ENCODE measurements around the gene CTNND1. TPM values are rescaled to one million over a fixed set of nuclear protein-coding genes. Genes with fewer than 3 reads are reported as not detected.

The CTNND1 gene
- total RNA-seq, 1 donor from 2014 or later: 135 TPM

GRCh38 chr11:57815877-57816276 is 54.3 kb downstream of the CTNND1 start:
- peaks cover 22% of the 10 kb centered on the region for H3K36me3 ChIP-seq
- H3K4me1 Mint-ChIP-seq: no peaks in the 10 kb centered on the region

GRCh38 chr11:57818812-57819211 is 57.2 kb downstream of the CTNND1 start:
- Histone ChIP-seq H3K36me3 (peaks cover 6% of the 10 kb centered on the region), H3K79me2 (ENCODE audit: low read depth) (no peaks in the 10 kb centered on the region), H3K27me3 (no peaks in the 10 kb centered on the region), H4K20me1 (ENCODE audit: low read depth) (no peaks in the 10 kb centered on the region), H3K4me1 (no peaks in the 10 kb centered on the region), H3F3A (ENCODE audit: low read depth) (peaks cover 10% of the 10 kb centered on the region), H3K4me2 (no peak overlapping the region), H3K27ac (no peak overlapping the region), H3K9ac (no peak overlapping the region), H3K4me3 (no peak overlapping the region), H2AFZ (replicated peaks) (no peak overlapping the region), H3K9me3 (ENCODE audit: low read depth) (no peaks in the 10 kb centered on the region)
- Mint-ChIP-seq H3K4me1 (no peaks in the 10 kb centered on the region), H3K4me3 (no peak overlapping the region), H3K27me3 (ENCODE audit: insufficient read depth, low read depth) (peaks cover 5% of the 10 kb centered on the region), H3K9me3 (no peaks in the 10 kb centered on the region), H3K36me3 (peaks cover 21% of the 10 kb centered on the region), H3K27ac (no peak overlapping the region)
- TF ChIP-seq EZH2phosphoT487 (IDR thresholded peaks at IDR 0.05): no peak
- no peak for TF ChIP-seq EZH2 (IDR thresholded peaks at IDR 0.05)
- no peak for TF ChIP-seq CTCF (IDR thresholded peaks at IDR 0.05)
- no peak for DNase-seq (ENCODE audit: low spot score)

More at GRCh38 chr11:57815877-57816276, 54.3 kb downstream of the CTNND1 start:
- Histone ChIP-seq H3K9ac (no peak overlapping the region), H3K79me2 (ENCODE audit: low read depth) (no peaks in the 10 kb centered on the region), H3K4me1 (no peaks in the 10 kb centered on the region), H3K4me2 (no peak overlapping the region), H3K27me3 (no peaks in the 10 kb centered on the region), H3K9me3 (ENCODE audit: low read depth) (no peaks in the 10 kb centered on the region), H4K20me1 (ENCODE audit: low read depth) (no peaks in the 10 kb centered on the region), H2AFZ (replicated peaks) (no peak overlapping the region), H3F3A (ENCODE audit: low read depth) (peaks cover 13% of the 10 kb centered on the region), H3K27ac (no peak overlapping the region), H3K4me3 (no peak overlapping the region)
- Mint-ChIP-seq H3K9me3 (no peaks in the 10 kb centered on the region), H3K36me3 (peaks cover 27% of the 10 kb centered on the region), H3K4me3 (no peak overlapping the region), H3K27ac (no peak overlapping the region), H3K27me3 (ENCODE audit: insufficient read depth, low read depth) (no peaks in the 10 kb centered on the region)
- no peak for DNase-seq (ENCODE audit: low spot score)
- TF ChIP-seq EZH2phosphoT487 (IDR thresholded peaks at IDR 0.05) (no peak), EZH2 (IDR thresholded peaks at IDR 0.05) (no peak), CTCF (IDR thresholded peaks at IDR 0.05) (no peak)

- Mint-ChIP-seq H3K36me3 (peaks cover 20% of the 10 kb centered on the region), H3K4me3 (no peak overlapping the region), H3K27me3 (ENCODE audit: insufficient read depth, low read depth) (peaks cover 5% of the 10 kb centered on the region), H3K27ac (no peak overlapping the region), H3K9me3 (no peaks in the 10 kb centered on the region), H3K4me1 (no peaks in the 10 kb centered on the region)
- H3K4me2 ChIP-seq: no peak overlapping the region
- peaks cover 10% of the 10 kb centered on the region for H3F3A ChIP-seq (ENCODE audit: low read depth)
- no peak overlapping the region for H3K4me3 ChIP-seq
- no peaks in the 10 kb centered on the region for H3K27me3 ChIP-seq
- no peak overlapping the region for H2AFZ ChIP-seq (replicated peaks)
- TF ChIP-seq EZH2 (IDR thresholded peaks at IDR 0.05) (no peak), EZH2phosphoT487 (IDR thresholded peaks at IDR 0.05) (no peak), CTCF (IDR thresholded peaks at IDR 0.05) (no peak)
- no peak overlapping the region for H3K27ac ChIP-seq
- no peaks in the 10 kb centered on the region for H3K9me3 ChIP-seq (ENCODE audit: low read depth)
- H3K9ac ChIP-seq: no peak overlapping the region
- H3K36me3 ChIP-seq: no peaks in the 10 kb centered on the region
- H3K4me1 ChIP-seq: no peaks in the 10 kb centered on the region
- no peaks in the 10 kb centered on the region for H4K20me1 ChIP-seq (ENCODE audit: low read depth)
- no peak for DNase-seq (ENCODE audit: low spot score)
- H3K79me2 ChIP-seq (ENCODE audit: low read depth): no peaks in the 10 kb centered on the region
These were observed 57.8 kb downstream of the CTNND1 start for GRCh38 chr11:57819252-57819979.
